Heart right ventricle (tissue), 16 donors: ENCODE results near the gene ARRB1. TPM values are rescaled to one million over a fixed set of nuclear protein-coding genes. Genes with fewer than 3 reads are reported as not detected.

Experiments used
- ATAC-seq, 8 donors: fragments of 200-7000 bp; cut with Tn5 transposase; one replicate each; pipeline ENCODE4 v1.9.1; 2020; ENCODE audit warnings: mild to moderate bottlenecking in 8 of 8, moderate library complexity in 8 of 8, moderate number of reproducible peaks in 1 of 8
- DNase-seq, 2 donors: peaks; one replicate each; pipeline ENCODE4 v3.0.0-alpha.2; 2020
- H3K27ac ChIP-seq, 10 donors: fragments of 200-600 bp; sonication (generic) in 2 of 10; one replicate each; pipeline versions ENCODE4 v1.5.0 to v1.8.0; 2020 to 2022; ENCODE audit warnings: mild to moderate bottlenecking in 3 of 10
- H3K27me3 ChIP-seq, 7 donors: fragments of 200-600 bp; one replicate each; pipeline ENCODE4 v1.8.0; 2021 to 2022; ENCODE audit warnings: mild to moderate bottlenecking in 2 of 7
- H3K36me3 ChIP-seq, 9 donors: fragments of 200-600 bp; sonication (generic) in 1 of 9; one replicate each; pipeline versions ENCODE4 v1.5.0 to v1.8.0; 2020 to 2022; ENCODE audit warnings: mild to moderate bottlenecking in 2 of 9
- H3K4me1 ChIP-seq, 9 donors: fragments of 200-600 bp; sonication (generic) in 1 of 9; one replicate each; pipeline versions ENCODE4 v1.5.0 to v1.8.0; 2020 to 2022; ENCODE audit warnings: mild to moderate bottlenecking in 4 of 9
- H3K4me3 ChIP-seq, 10 donors: fragments of 200-600 bp; sonication (generic) in 2 of 10; one replicate each; pipeline versions ENCODE4 v1.5.0 to v1.8.0; 2020 to 2022; ENCODE audit warnings: mild to moderate bottlenecking in 7 of 10, moderate library complexity in 2 of 10
- H3K9me3 ChIP-seq, 11 donors: fragments of 200-600 bp in 10 of 11; sonication (generic) in 2 of 11; one replicate each; pipeline versions ENCODE4 v1.5.0 to v1.8.0; 2013 to 2022; ENCODE audit warnings: mild to moderate bottlenecking in 2 of 11, control low read depth in 1 of 11, moderate library complexity in 1 of 11
- WGBS, 2 donors: extraction: QIAGEN DNeasy Blood & Tissue Kit; methylation state at CpG; one replicate each; pipeline ENCODE4 v1.1.7; 2013; ENCODE audit warnings: inconsistent platforms in 1 of 2; 5-methylcytosine and 5-hydroxymethylcytosine counted together
- intact Hi-C, 10 donors: fragments of 100-400 bp; cut with DNase I; formaldehyde crosslinking; loops; one replicate each; pipeline versions ENCODE4 v1.11.1 to v1.14.2; 2022
- polyA plus RNA-seq, 2 donors: library from polyadenylated mRNA; stranded (reverse); fragments of 200-250 nt; gene quantifications; one replicate each; pipeline ENCODE4 v1.2.3, GENCODE V29; 2013
- total RNA-seq, 10 donors: library from RNA; stranded (reverse); fragmentation: NEBNext Ultra II Directional in 3 of 10; extraction: Animal tissue kit (Norgen Biotek cat#: 25700) in 3 of 10; gene quantifications; one replicate each; pipeline versions ENCODE4 v1.2.1 to v1.2.4, GENCODE V29; 2021 to 2023
- TF ChIP-seq, protein P1 (sequence below), 9 donors: fragments of 200-600 bp; sonication (generic) in 2 of 9; IDR thresholded peaks; one replicate each; pipeline versions ENCODE4 v1.5.0 to v1.8.0; 2021 to 2022; ENCODE audit warnings: antibody characterized with exemption in 9 of 9, mild to moderate bottlenecking in 5 of 9, moderate library complexity in 1 of 9
- donor health status: Arrhythmogenic right ventricular cardiomyopathy.
- donor health status: ischemic (EF 13 %, LVEDD 7.1; RV severe dilation, severe dysfunction).
- donor health status: healthy with polysubstance abuse.
- donor health status: DM: no; HTN: yes; CAD: no.
- donor health status: DM: no; HTN: no; CAD: no.
- donor health status: ischemic (EF 25% LVEDD 6.9; RV normal size, moderate dysfunction).
- donor health status: ischemic (EF 25% LVEDD 5.7; RV mildly dilated, moderate dysfunction).
- donor health status: healthy.
- donor health status: DM: yes; HTN: yes; CAD: no.
- donor health status: Ischemic cardiomyopathy.
- donor health status: ischemic (EF 35%, LVEDD 5.7; RV mildly dilated, moderate dysfunction).
- donor health status: nonischemic (EF 11% LVEDD 7.7; RV severe dilation, severe dysfunction).
- donor health status: DM: yes; HTN: yes; CAD: no.
- donor health status: PGD.
- donor health status: ischemic (EF 29% LVEDD 5.4; RV normal size, mild dysfunction).
- donor health status: nonischemic (EF 23%, LVEDD 6.1; RV moderate dilation, normal function).

The ARRB1 gene
- total and polyA plus RNA-seq, 12 donors = 8.1 to 33.9 (median 19.9) TPM

DNA sequence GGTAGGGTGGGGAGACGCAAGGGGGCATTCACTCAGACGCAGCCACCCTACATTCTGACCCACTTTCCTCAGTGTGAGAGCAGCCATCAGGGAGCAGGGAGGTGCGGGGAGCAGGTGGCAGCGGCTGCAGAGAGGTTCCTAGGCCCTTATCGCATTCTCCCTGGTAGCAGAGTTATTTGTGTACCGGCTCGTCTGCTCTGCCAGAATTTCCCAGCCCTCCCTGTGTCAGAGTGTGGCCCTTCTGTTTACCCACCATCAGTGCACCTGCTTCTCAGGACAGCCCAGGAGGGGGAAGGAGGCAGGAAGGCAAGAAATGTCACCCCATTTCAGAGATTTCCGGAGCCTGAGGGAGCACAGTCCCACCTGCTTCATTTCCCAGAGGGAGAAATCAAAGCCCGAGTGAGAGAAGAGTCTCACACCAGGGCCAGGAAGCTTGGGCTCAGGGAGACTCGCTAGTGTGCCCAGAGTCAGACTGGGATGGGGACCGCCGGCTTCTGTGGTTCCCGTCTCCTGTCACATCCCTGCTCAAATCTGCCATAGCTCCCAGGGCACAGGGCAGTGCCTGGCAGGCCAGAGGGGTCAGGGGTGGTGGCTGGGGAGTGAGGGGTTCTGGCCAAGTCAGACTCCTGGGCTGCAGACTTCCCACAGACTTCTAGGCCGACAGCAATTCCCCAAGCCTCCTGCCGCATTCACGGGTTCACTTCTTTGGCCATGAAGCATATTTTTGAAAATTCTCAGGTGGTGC lies 49.7 kb downstream of the ARRB1 start:
- Histone ChIP-seq H3K4me3 (no peak overlapping the region), H3K4me1 (peaks cover 8 to 55% (median 35%) of the 10 kb centered on the region in 9 donors), H3K27me3 (no peaks in the 10 kb centered on the region), H3K9me3 (no peaks in the 10 kb centered on the region), H3K36me3 (no peaks in the 10 kb centered on the region), H3K27ac (peak overlapping the region in 9 of 10 donors; percentile 26 to 83 (median 64))
- 40 to 41% methylated on average over 16 of the region's 16 CpGs for WGBS, 2 donors
- intact Hi-C loops = loop anchor here in 1 of 10 donors (1.0 kb wide), 1 partner anchor 17 kb away; no protein-coding TSS in a partner anchor
- DNase-seq = peak in 1 of 2 donors; percentile 48
- peak; percentile 53 to 89 (median 82) for ATAC-seq
- TF ChIP-seq, protein P1, sequence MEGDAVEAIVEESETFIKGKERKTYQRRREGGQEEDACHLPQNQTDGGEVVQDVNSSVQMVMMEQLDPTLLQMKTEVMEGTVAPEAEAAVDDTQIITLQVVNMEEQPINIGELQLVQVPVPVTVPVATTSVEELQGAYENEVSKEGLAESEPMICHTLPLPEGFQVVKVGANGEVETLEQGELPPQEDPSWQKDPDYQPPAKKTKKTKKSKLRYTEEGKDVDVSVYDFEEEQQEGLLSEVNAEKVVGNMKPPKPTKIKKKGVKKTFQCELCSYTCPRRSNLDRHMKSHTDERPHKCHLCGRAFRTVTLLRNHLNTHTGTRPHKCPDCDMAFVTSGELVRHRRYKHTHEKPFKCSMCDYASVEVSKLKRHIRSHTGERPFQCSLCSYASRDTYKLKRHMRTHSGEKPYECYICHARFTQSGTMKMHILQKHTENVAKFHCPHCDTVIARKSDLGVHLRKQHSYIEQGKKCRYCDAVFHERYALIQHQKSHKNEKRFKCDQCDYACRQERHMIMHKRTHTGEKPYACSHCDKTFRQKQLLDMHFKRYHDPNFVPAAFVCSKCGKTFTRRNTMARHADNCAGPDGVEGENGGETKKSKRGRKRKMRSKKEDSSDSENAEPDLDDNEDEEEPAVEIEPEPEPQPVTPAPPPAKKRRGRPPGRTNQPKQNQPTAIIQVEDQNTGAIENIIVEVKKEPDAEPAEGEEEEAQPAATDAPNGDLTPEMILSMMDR (IDR thresholded peaks at IDR 0.05) = no peak

DNA sequence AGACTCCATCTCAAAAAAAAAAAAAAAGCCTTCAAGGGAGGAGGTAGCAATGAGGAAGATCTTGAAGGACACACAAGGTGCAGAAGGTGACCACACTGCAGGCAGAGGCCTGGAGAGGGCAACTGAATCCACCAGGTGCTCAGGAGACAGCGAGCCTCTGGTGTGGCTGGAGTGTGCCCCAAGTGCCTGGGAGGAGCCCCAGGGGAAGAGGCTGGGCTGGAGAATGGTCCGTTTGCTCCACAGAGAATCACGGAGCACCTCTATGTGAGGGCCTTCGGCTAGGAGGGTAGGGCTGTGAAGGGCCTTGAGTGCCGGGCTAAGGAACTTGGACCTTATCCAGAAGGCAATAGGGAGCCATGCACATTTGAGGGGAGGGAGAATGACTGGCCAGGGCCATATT lies 50.3 kb downstream of the ARRB1 start:
- no peak overlapping the region for H3K4me3 ChIP-seq
- peak in 7 of 8 donors; percentile 8 to 43 (median 31) for ATAC-seq

DNA sequence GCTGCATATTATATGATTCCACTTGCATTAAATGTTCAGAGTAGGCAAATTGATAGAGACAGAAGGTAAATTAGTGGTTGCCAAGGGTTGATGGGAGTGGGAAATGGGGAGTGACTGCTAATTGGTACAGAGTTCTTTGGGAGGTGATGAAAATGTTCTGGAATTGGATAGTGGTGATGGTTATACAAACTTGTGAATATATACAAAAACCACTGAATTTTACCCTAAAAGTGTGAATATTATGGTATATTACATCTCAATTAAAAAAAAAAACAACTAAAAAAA lies 52.5 kb downstream of the ARRB1 start:
- ATAC-seq (no peak), DNase-seq (no peak)
- TF ChIP-seq, protein P1 (IDR thresholded peaks at IDR 0.05) = no peak
- Histone ChIP-seq H3K27ac (no peak overlapping the region), H3K27me3 (no peaks in the 10 kb centered on the region), H3K9me3 (no peaks in the 10 kb centered on the region), H3K4me1 (peaks cover 6 to 33% (median 23%) of the 10 kb centered on the region in 9 donors), H3K4me3 (no peak overlapping the region), H3K36me3 (peaks cover 0 to 22% (median 0%) of the 10 kb centered on the region in 9 donors)
- intact Hi-C loops = no loop called here

More for the DNA sequence above, 50.3 kb downstream of the ARRB1 start:
- intact Hi-C loops = no loop called here
- Histone ChIP-seq H3K9me3 (no peaks in the 10 kb centered on the region), H3K4me1 (peaks cover 8 to 50% (median 31%) of the 10 kb centered on the region in 9 donors), H3K36me3 (peaks cover 0 to 5% (median 0%) of the 10 kb centered on the region in 9 donors), H3K27ac (peak overlapping the region in 8 of 10 donors; percentile 26 to 83 (median 62)), H3K27me3 (no peaks in the 10 kb centered on the region)
- DNase-seq = no peak
- TF ChIP-seq, protein P1 (IDR thresholded peaks at IDR 0.05) = no peak
- WGBS, 2 donors = 51 to 53% methylated on average over 5 of the region's 5 CpGs

DNA sequence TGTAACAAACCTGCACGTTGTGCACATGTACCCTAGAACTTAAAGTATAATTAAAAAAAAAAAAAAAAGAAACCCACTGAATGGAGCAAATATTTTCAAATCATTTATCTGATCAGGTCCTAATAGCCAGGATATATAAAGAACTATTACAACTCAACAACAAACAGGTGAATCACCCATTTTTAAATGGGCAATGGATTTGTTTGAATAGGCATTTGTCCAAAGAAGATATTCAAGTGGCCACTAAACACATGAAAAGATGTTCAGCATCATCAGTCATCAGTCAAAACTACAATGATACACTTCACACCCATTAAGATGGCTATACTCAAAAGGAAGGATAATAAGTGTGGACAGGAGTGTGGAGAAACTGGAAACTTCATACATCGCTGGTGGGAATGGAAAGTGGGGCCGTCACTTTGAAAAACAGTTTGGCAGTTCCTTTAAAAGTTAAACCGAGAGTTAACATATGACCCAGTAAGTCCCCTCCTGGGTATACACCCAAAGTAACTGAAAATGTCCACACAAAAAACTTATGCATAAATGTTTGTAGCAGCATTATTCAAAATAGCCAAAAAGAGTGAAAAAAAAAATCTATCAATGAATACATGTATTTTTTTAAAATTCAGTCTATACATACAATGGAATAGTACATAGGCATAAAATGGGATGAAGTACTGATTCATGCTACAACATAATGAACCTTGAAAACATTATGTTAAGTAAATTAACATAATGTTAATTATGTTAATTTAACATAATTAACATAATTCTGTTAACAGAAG lies 53.1 kb downstream of the ARRB1 start:
- no peak for DNase-seq
- H3K36me3 ChIP-seq = peaks cover 0 to 28% (median 0%) of the 10 kb centered on the region in 9 donors
- no peaks in the 10 kb centered on the region for H3K9me3 ChIP-seq
- no peaks in the 10 kb centered on the region for H3K27me3 ChIP-seq
- H3K4me1 ChIP-seq = peaks cover 6 to 33% (median 26%) of the 10 kb centered on the region in 9 donors
- H3K4me3 ChIP-seq = no peak overlapping the region
- TF ChIP-seq, protein P1 (IDR thresholded peaks at IDR 0.05) = no peak
- ATAC-seq = no peak
- intact Hi-C loops = no loop called here
- H3K27ac ChIP-seq = no peak overlapping the region
- WGBS, 2 donors = 86 to 91% methylated on average over 3 to 4 of the region's 4 CpGs
